GM23338 (cell line): ENCODE measurements around the gene COL4A6. TPM values are rescaled to one million over a fixed set of nuclear protein-coding genes. Genes with fewer than 3 reads are reported as not detected.

ENCODE experiments used
- ATAC-seq: fragments of 200-7000 bp; cut with Tn5 transposase; 3 replicates; pipeline ENCODE4 v1.9.1; 2020
- DNase-seq: peaks from one replicate; pipeline ENCODE4 v3.0.0-alpha.2; 2015; ENCODE audit warnings: low spot score
- H2AFZ ChIP-seq: fragments of 200-600 bp; sonication (generic); 2 replicates; pipeline ENCODE4 v1.8.0; 2016; ENCODE audit warnings: antibody characterized with exemption, mild to moderate bottlenecking, moderate library complexity
- H3F3A ChIP-seq: fragments of 200-600 bp; sonication (generic); replicated peaks from 2 replicates; pipeline ENCODE4 v1.8.0; 2017; ENCODE audit warnings: antibody characterized with exemption, mixed run types, low read depth
- H3K27ac ChIP-seq: fragments of 200-600 bp; sonication (generic); 2 replicates; pipeline ENCODE4 v1.6.1; 2016; ENCODE audit warnings: low read depth
- H3K27me3 ChIP-seq: fragments of 200-600 bp; sonication (generic); 2 replicates; pipeline ENCODE4 v1.8.0; 2016; ENCODE audit warnings: mild to moderate bottlenecking, mixed run types, moderate library complexity; ENCODE audit not compliant: insufficient read depth
- H3K36me3 ChIP-seq: fragments of 200-600 bp; sonication (generic); 2 replicates; pipeline ENCODE4 v1.8.0; 2016; ENCODE audit warnings: mild to moderate bottlenecking; ENCODE audit not compliant: insufficient read depth
- H3K4me1 ChIP-seq: fragments of 200-600 bp; sonication (generic); 2 replicates; pipeline ENCODE4 v1.8.0; 2016; ENCODE audit warnings: mild to moderate bottlenecking, moderate library complexity; ENCODE audit not compliant: insufficient read depth
- H3K4me2 ChIP-seq: fragments of 200-600 bp; sonication (generic); 2 replicates; pipeline ENCODE4 v1.7.1; 2017; ENCODE audit warnings: mixed run types
- H3K4me3 ChIP-seq: fragments of 200-600 bp; sonication (generic); 2 replicates; pipeline ENCODE4 v1.6.1; 2016; ENCODE audit warnings: mixed run types
- H3K79me2 ChIP-seq: fragments of 200-600 bp; sonication (generic); replicated peaks from 2 replicates; pipeline ENCODE4 v1.8.0; 2017; ENCODE audit warnings: mild to moderate bottlenecking; ENCODE audit not compliant: insufficient read depth
- H3K9me2 ChIP-seq: fragments of 200-600 bp; sonication (generic); 2 replicates; pipeline ENCODE4 v1.8.0; 2017; ENCODE audit not compliant: insufficient read depth
- H4K20me1 ChIP-seq: fragments of 200-600 bp; sonication (generic); replicated peaks from 2 replicates; pipeline ENCODE4 v1.8.0; 2017; ENCODE audit warnings: mild to moderate bottlenecking; ENCODE audit not compliant: insufficient read depth
- H3K27ac Mint-ChIP-seq: 2 replicates; pipeline ENCODE4 v1.8.0; 2020; ENCODE audit warnings: inconsistent platforms, mild to moderate bottlenecking, moderate library complexity, mixed read lengths
- H3K27me3 Mint-ChIP-seq: 3 replicates; pipeline ENCODE4 v1.8.0; 2022; ENCODE audit warnings: low read depth, mild to moderate bottlenecking, moderate library complexity, mixed read lengths, inconsistent platforms; ENCODE audit not compliant: insufficient read depth, poor library complexity
- H3K36me3 Mint-ChIP-seq: 3 replicates; pipeline ENCODE4 v1.8.0; 2021; ENCODE audit warnings: low read depth, mild to moderate bottlenecking, inconsistent platforms, moderate library complexity, mixed read lengths
- H3K4me1 Mint-ChIP-seq: 3 replicates; pipeline ENCODE4 v1.8.0; 2020; ENCODE audit warnings: mild to moderate bottlenecking, inconsistent platforms, mixed read lengths
- H3K4me3 Mint-ChIP-seq: 3 replicates; pipeline ENCODE4 v1.8.0; 2021; ENCODE audit warnings: moderate library complexity, mild to moderate bottlenecking, inconsistent platforms, mixed read lengths
- H3K9me3 Mint-ChIP-seq: 3 replicates; pipeline ENCODE4 v1.8.0; 2020; ENCODE audit warnings: moderate library complexity, mild to moderate bottlenecking, inconsistent platforms, mixed read lengths
- CREB1 ChIP-seq: fragments of 250-450 bp; sonication (Bioruptor Pico); IDR thresholded peaks from 2 replicates; pipeline ENCODE4 v1.5.0; 2020; ENCODE audit warnings: low read depth, mild to moderate bottlenecking, moderate library complexity
- EZH2 ChIP-seq: fragments of 200-600 bp; sonication (generic); IDR thresholded peaks from one replicate; pipeline ENCODE4 v1.8.0; 2017; ENCODE audit warnings: antibody characterized with exemption, mild to moderate bottlenecking, low read depth; ENCODE audit not compliant: unreplicated experiment
- EZH2phosphoT487 ChIP-seq: fragments of 200-600 bp; sonication (generic); IDR thresholded peaks from one replicate; pipeline ENCODE4 v1.8.1; 2018; ENCODE audit warnings: antibody characterized with exemption; ENCODE audit not compliant: unreplicated experiment
- NANOG ChIP-seq: IDR thresholded peaks from 2 replicates; pipeline ENCODE4 v1.6.1; 2016; ENCODE audit warnings: antibody characterized with exemption, borderline replicate concordance
- POLR2AphosphoS5 ChIP-seq: IDR thresholded peaks from 2 replicates; pipeline ENCODE4 v1.6.1; 2016; ENCODE audit warnings: antibody characterized with exemption, low read depth
- STAT1 ChIP-seq: IDR thresholded peaks from one replicate; pipeline ENCODE4 v1.6.1; 2016; ENCODE audit warnings: antibody characterized with exemption; ENCODE audit not compliant: unreplicated experiment
- ZNF114 ChIP-seq: fragments of 250-450 bp; sonication (Bioruptor Pico); IDR thresholded peaks from 2 replicates; pipeline ENCODE4 v1.5.0; 2020; ENCODE audit warnings: mild to moderate bottlenecking, moderate library complexity
- ZNF331 ChIP-seq: fragments of 250-450 bp; sonication (Bioruptor Pico); IDR thresholded peaks from 2 replicates; pipeline ENCODE4 v1.5.0; 2020; ENCODE audit warnings: low read depth, mild to moderate bottlenecking, moderate library complexity
- polyA plus RNA-seq: library from polyadenylated mRNA; unstranded; fragments of >200 nt; fragmentation: Nextera tagmentation; extraction: Ambion mirVana; gene quantifications from 2 replicates; pipeline ENCODE4 v1.2.1, GENCODE V29; 2016
- total RNA-seq: library from RNA; depleted of rRNA; stranded (reverse); fragments of >200 nt; shearing (Covaris generic); gene quantifications from 2 replicates; pipeline ENCODE4 v1.2.3, GENCODE V29; 2014
- TF ChIP-seq, protein P1 (sequence below), 2 experiments: fragments of 200-600 bp in 1 of 2; sonication (generic) in 1 of 2; conservative IDR thresholded peaks; 2 replicates each; pipeline versions ENCODE4 v1.5.1 to v1.6.1; 2016 to 2017; ENCODE audit warnings: antibody characterized with exemption in 2 of 2, low read depth in 2 of 2, mild to moderate bottlenecking in 2 of 2, moderate library complexity in 1 of 2
- TF ChIP-seq, protein P2 (sequence below): IDR thresholded peaks from 2 replicates; pipeline ENCODE4 v1.6.1; 2016; ENCODE audit warnings: antibody characterized with exemption
- TF ChIP-seq, protein P3 (sequence below): IDR thresholded peaks from one replicate; pipeline ENCODE4 v1.6.1; 2018; ENCODE audit warnings: antibody characterized with exemption; ENCODE audit not compliant: unreplicated experiment

The COL4A6 gene
- total and polyA plus RNA-seq, 2 experiments from 2014 or later, result 4.1 to 15.2 TPM

DNA sequence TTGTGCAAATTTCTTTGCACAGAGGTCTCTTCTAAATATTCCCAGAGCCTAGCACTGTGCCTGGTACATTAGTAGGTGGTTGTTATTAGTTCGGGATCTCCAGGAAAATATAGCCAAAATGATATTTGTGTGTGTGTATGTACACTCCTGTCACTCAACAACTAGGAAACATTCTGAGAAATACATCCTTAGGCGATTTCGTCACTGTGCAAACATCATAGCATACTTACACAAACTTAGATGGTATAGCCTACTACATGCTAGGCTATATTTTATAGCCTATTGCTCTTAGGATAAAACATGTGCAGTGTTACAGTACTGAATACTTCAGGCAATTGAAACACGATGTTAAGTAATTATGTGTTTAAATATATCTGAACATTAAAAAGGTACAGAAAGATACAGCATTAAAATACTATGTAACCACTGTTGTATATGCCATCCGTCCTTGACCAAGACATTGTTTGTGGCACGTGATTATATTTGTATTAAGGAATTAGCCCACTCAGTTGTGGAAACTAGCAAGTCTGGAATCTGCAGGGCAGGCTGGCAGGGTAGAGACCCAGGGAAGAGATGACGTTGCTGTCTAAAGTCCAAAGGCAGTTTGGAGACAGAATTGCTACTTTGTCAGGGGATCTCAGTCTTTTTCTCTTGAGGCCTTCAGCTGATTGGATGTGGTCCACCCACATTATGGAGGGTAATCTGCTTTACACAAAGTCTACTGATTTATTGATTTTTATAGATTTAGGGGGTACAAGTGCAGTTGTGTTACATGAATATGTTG lies 106.9 kb downstream of the COL4A6 start (continued):
- no peak for TF ChIP-seq POLR2AphosphoS5
- TF ChIP-seq, protein P1, sequence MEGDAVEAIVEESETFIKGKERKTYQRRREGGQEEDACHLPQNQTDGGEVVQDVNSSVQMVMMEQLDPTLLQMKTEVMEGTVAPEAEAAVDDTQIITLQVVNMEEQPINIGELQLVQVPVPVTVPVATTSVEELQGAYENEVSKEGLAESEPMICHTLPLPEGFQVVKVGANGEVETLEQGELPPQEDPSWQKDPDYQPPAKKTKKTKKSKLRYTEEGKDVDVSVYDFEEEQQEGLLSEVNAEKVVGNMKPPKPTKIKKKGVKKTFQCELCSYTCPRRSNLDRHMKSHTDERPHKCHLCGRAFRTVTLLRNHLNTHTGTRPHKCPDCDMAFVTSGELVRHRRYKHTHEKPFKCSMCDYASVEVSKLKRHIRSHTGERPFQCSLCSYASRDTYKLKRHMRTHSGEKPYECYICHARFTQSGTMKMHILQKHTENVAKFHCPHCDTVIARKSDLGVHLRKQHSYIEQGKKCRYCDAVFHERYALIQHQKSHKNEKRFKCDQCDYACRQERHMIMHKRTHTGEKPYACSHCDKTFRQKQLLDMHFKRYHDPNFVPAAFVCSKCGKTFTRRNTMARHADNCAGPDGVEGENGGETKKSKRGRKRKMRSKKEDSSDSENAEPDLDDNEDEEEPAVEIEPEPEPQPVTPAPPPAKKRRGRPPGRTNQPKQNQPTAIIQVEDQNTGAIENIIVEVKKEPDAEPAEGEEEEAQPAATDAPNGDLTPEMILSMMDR (conservative IDR thresholded peaks at IDR 0.05; ENCODE audit: low read depth in 2 of 2), result no peak

DNA sequence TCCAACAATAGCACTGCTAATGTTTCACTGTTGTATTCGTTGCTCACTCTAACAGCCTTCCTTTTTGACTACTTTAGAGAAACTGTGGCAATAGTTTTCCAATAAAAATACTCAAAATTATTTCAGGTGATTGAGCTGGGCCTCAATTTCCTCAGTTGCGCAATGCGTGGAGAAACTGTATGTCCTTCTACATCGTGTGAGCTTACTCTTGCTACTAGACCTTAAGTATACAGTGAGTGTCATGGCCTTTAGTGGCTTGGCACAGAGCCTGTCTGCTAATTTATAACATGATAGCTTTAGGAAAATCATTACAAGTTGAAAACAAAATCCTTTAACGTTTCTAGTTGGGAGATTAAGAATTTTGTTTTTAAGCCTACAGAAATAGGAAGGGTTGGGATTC lies 114.5 kb downstream of the COL4A6 start:
- Mint-ChIP-seq H3K27ac (no peak overlapping the region), H3K9me3 (no peaks in the 10 kb centered on the region; the same call in 2 of the 3 replicates), H3K36me3 (no peaks in the 10 kb centered on the region), H3K27me3 (no peaks in the 10 kb centered on the region), H3K4me3 (no peak overlapping the region), H3K4me1 (no peaks in the 10 kb centered on the region)
- Histone ChIP-seq H2AFZ (no peak overlapping the region), H3K27me3 (no peaks in the 10 kb centered on the region), H3K9me2 (no peaks in the 10 kb centered on the region), H3K4me2 (no peak overlapping the region), H3F3A (no peaks in the 10 kb centered on the region), H4K20me1 (no peaks in the 10 kb centered on the region), H3K27ac (no peak overlapping the region), H3K4me3 (no peak overlapping the region), H3K36me3 (no peaks in the 10 kb centered on the region), H3K4me1 (no peaks in the 10 kb centered on the region), H3K79me2 (no peaks in the 10 kb centered on the region)
- no peak for ATAC-seq
- DNase-seq, result no peak
- TF ChIP-seq, protein P2, sequence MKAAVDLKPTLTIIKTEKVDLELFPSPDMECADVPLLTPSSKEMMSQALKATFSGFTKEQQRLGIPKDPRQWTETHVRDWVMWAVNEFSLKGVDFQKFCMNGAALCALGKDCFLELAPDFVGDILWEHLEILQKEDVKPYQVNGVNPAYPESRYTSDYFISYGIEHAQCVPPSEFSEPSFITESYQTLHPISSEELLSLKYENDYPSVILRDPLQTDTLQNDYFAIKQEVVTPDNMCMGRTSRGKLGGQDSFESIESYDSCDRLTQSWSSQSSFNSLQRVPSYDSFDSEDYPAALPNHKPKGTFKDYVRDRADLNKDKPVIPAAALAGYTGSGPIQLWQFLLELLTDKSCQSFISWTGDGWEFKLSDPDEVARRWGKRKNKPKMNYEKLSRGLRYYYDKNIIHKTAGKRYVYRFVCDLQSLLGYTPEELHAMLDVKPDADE, result no peak
- TF ChIP-seq NANOG (no peak), POLR2AphosphoS5 (no peak), ZNF331 (CRISPR knock-in tag) (no peak), EZH2phosphoT487 (no peak), EZH2 (no peak), ZNF114 (CRISPR knock-in tag) (no peak), CREB1 (CRISPR knock-in tag) (no peak), STAT1 (no peak)
- TF ChIP-seq, protein P3, sequence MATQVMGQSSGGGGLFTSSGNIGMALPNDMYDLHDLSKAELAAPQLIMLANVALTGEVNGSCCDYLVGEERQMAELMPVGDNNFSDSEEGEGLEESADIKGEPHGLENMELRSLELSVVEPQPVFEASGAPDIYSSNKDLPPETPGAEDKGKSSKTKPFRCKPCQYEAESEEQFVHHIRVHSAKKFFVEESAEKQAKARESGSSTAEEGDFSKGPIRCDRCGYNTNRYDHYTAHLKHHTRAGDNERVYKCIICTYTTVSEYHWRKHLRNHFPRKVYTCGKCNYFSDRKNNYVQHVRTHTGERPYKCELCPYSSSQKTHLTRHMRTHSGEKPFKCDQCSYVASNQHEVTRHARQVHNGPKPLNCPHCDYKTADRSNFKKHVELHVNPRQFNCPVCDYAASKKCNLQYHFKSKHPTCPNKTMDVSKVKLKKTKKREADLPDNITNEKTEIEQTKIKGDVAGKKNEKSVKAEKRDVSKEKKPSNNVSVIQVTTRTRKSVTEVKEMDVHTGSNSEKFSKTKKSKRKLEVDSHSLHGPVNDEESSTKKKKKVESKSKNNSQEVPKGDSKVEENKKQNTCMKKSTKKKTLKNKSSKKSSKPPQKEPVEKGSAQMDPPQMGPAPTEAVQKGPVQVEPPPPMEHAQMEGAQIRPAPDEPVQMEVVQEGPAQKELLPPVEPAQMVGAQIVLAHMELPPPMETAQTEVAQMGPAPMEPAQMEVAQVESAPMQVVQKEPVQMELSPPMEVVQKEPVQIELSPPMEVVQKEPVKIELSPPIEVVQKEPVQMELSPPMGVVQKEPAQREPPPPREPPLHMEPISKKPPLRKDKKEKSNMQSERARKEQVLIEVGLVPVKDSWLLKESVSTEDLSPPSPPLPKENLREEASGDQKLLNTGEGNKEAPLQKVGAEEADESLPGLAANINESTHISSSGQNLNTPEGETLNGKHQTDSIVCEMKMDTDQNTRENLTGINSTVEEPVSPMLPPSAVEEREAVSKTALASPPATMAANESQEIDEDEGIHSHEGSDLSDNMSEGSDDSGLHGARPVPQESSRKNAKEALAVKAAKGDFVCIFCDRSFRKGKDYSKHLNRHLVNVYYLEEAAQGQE, result no peak
- TF ChIP-seq, protein P1 (conservative IDR thresholded peaks at IDR 0.05; ENCODE audit: low read depth in 2 of 2), result no peak
